ENCODE results near the gene SEC23A.
A peak's percentile ranks its signal among the peaks of the same experiment; 100 is the strongest.

The SEC23A gene

GRCh38 chr14:39005044-39005880 lies 97.8 kb downstream of the SEC23A start:
- peaks cover 0 to 14% (median 5%) of the 10 kb centered on the region in 10 experiments; a peak in 10 of 20 replicates for H3K4me1 ChIP-seq
- peak overlapping the region in 7 of 11 experiments; percentile 13 to 41 (median 30); a peak in 7 of 22 replicates for H3K4me2 ChIP-seq
- no peak overlapping the region for H3K9ac ChIP-seq
- no peaks in the 10 kb centered on the region for H3K36me3 ChIP-seq
- no peak overlapping the region; a peak in 2 of 22 replicates for H3K27ac ChIP-seq
- H4K20me1 ChIP-seq: no peaks in the 10 kb centered on the region
- H3K4me3 ChIP-seq: no peak overlapping the region
- no peaks in the 10 kb centered on the region for H3K9me3 ChIP-seq (replicated peaks in 1 of 11)
- TF ChIP-seq Cebpa-rat (IDR thresholded peaks at IDR 0.05): no peak
- no peaks in the 10 kb centered on the region for H3K27me3 ChIP-seq

GRCh38 chr14:38999949-39000348 lies 103.1 kb downstream of the SEC23A start:
- Histone ChIP-seq H3K27me3 (no peaks in the 10 kb centered on the region), H3K4me2 (no peak overlapping the region), H3K4me3 (no peak overlapping the region), H3K36me3 (no peaks in the 10 kb centered on the region), H3K4me1 (no peaks in the 10 kb centered on the region), H3K9ac (no peak overlapping the region), H3K27ac (no peak overlapping the region), H4K20me1 (no peaks in the 10 kb centered on the region), H3K9me3 (replicated peaks in 1 of 11) (no peaks in the 10 kb centered on the region)
- TF ChIP-seq Cebpa-rat (IDR thresholded peaks at IDR 0.05): no peak

- H3K9ac ChIP-seq: no peak overlapping the region
- H3K36me3 ChIP-seq: no peaks in the 10 kb centered on the region
- peaks cover 0 to 7% (median 5%) of the 10 kb centered on the region in 10 experiments; a peak in 8 of 20 replicates for H3K4me1 ChIP-seq
- no peak overlapping the region for H3K27ac ChIP-seq
- no peak overlapping the region for H3K4me2 ChIP-seq
- no peaks in the 10 kb centered on the region for H4K20me1 ChIP-seq
- H3K4me3 ChIP-seq: no peak overlapping the region
- no peaks in the 10 kb centered on the region for H3K27me3 ChIP-seq
- no peaks in the 10 kb centered on the region; a peak in 1 of 22 replicates for H3K9me3 ChIP-seq (replicated peaks in 1 of 11)
- TF ChIP-seq Cebpa-rat (IDR thresholded peaks at IDR 0.05): no peak
These were observed 108.3 kb downstream of the SEC23A start for GRCh38 chr14:38994731-38995130.

GRCh38 chr14:38993981-38994380 lies 109.1 kb downstream of the SEC23A start:
- no peak overlapping the region for H3K9ac ChIP-seq
- H3K36me3 ChIP-seq: no peaks in the 10 kb centered on the region
- no peaks in the 10 kb centered on the region for H3K27me3 ChIP-seq
- no peak overlapping the region for H3K27ac ChIP-seq
- no peak overlapping the region for H3K4me3 ChIP-seq
- no peak for TF ChIP-seq Cebpa-rat (IDR thresholded peaks at IDR 0.05)
- H3K9me3 ChIP-seq (replicated peaks in 1 of 11): no peaks in the 10 kb centered on the region; a peak in 1 of 22 replicates
- H4K20me1 ChIP-seq: no peaks in the 10 kb centered on the region
- peaks cover 5 to 13% (median 10%) of the 10 kb centered on the region in 10 experiments; a peak in 11 of 20 replicates for H3K4me1 ChIP-seq
- H3K4me2 ChIP-seq: no peak overlapping the region

- Histone ChIP-seq H3K4me2 (no peak overlapping the region), H3K27me3 (no peaks in the 10 kb centered on the region), H3K4me1 (peaks cover 5 to 14% (median 10%) of the 10 kb centered on the region in 10 experiments; a peak in 11 of 20 replicates)
These were observed 110.8 kb downstream of the SEC23A start for GRCh38 chr14:38992067-38992844.

GRCh38 chr14:38991299-38991698 lies 111.7 kb downstream of the SEC23A start:
- Histone ChIP-seq H3K36me3 (no peaks in the 10 kb centered on the region), H3K9ac (no peak overlapping the region), H3K9me3 (replicated peaks in 1 of 11) (no peaks in the 10 kb centered on the region; a peak in 1 of 22 replicates), H3K4me1 (peaks cover 5 to 14% (median 10%) of the 10 kb centered on the region in 10 experiments; a peak in 11 of 20 replicates), H4K20me1 (no peaks in the 10 kb centered on the region), H3K27ac (no peak overlapping the region), H3K4me3 (no peak overlapping the region), H3K27me3 (no peaks in the 10 kb centered on the region), H3K4me2 (no peak overlapping the region)
- TF ChIP-seq Cebpa-rat (IDR thresholded peaks at IDR 0.05): no peak

More at GRCh38 chr14:38992067-38992844, 110.8 kb downstream of the SEC23A start:
- no peak for TF ChIP-seq Cebpa-rat (IDR thresholded peaks at IDR 0.05)
- Histone ChIP-seq H3K4me3 (no peak overlapping the region), H3K36me3 (no peaks in the 10 kb centered on the region), H4K20me1 (no peaks in the 10 kb centered on the region), H3K9me3 (replicated peaks in 1 of 11) (no peaks in the 10 kb centered on the region; a peak in 1 of 22 replicates), H3K9ac (no peak overlapping the region), H3K27ac (no peak overlapping the region)

GRCh38 chr14:38989922-38990546 lies 113.0 kb downstream of the SEC23A start:
- Histone ChIP-seq H3K36me3 (no peaks in the 10 kb centered on the region), H3K4me3 (no peak overlapping the region), H3K4me1 (peaks cover 5 to 14% (median 10%) of the 10 kb centered on the region in 10 experiments; a peak in 11 of 20 replicates), H3K27ac (peak overlapping the region in 4 of 11 experiments; percentile 1 to 34 (median 28); a peak in 4 of 22 replicates), H4K20me1 (no peaks in the 10 kb centered on the region), H3K9ac (no peak overlapping the region), H3K4me2 (peak overlapping the region; percentile 8 to 47 (median 33); a peak in 21 of 22 replicates), H3K9me3 (replicated peaks in 1 of 11) (no peaks in the 10 kb centered on the region; a peak in 2 of 22 replicates), H3K27me3 (no peaks in the 10 kb centered on the region)
- TF ChIP-seq Cebpa-rat (IDR thresholded peaks at IDR 0.05): no peak

GRCh38 chr14:38987781-38988180 lies 115.3 kb downstream of the SEC23A start:
- no peaks in the 10 kb centered on the region for H4K20me1 ChIP-seq
- no peak overlapping the region for H3K4me2 ChIP-seq
- H3K27me3 ChIP-seq: no peaks in the 10 kb centered on the region
- peaks cover 0 to 7% (median 0%) of the 10 kb centered on the region in 11 experiments; a peak in 5 of 22 replicates for H3K9me3 ChIP-seq (replicated peaks in 1 of 11)
- H3K4me1 ChIP-seq: peaks cover 5 to 14% (median 10%) of the 10 kb centered on the region in 10 experiments; a peak in 11 of 20 replicates
- no peaks in the 10 kb centered on the region for H3K36me3 ChIP-seq
- no peak for TF ChIP-seq Cebpa-rat (IDR thresholded peaks at IDR 0.05)
- H3K4me3 ChIP-seq: no peak overlapping the region
- no peak overlapping the region for H3K27ac ChIP-seq
- no peak overlapping the region for H3K9ac ChIP-seq

GRCh38 chr14:38982837-38983236 lies 120.2 kb downstream of the SEC23A start:
- Histone ChIP-seq H3K4me1 (no peaks in the 10 kb centered on the region), H3K27ac (no peak overlapping the region), H3K9me3 (replicated peaks in 1 of 11) (peaks cover 0 to 7% (median 0%) of the 10 kb centered on the region in 11 experiments; a peak in 5 of 22 replicates)

More at GRCh38 chr14:38982837-38983236, 120.2 kb downstream of the SEC23A start:
- no peak overlapping the region for H3K4me3 ChIP-seq
- H3K36me3 ChIP-seq: no peaks in the 10 kb centered on the region
- H3K27me3 ChIP-seq: no peaks in the 10 kb centered on the region
- no peaks in the 10 kb centered on the region for H4K20me1 ChIP-seq
- H3K9ac ChIP-seq: no peak overlapping the region
- H3K4me2 ChIP-seq: no peak overlapping the region
- TF ChIP-seq Cebpa-rat (IDR thresholded peaks at IDR 0.05): no peak
